Esophagus muscularis mucosa (tissue), 4 donors: ENCODE results near the gene KRT23. TPM values are rescaled to one million over a fixed set of nuclear protein-coding genes. Genes with fewer than 3 reads are reported as not detected.

Source experiments
- DNase-seq: peaks from one replicate; pipeline ENCODE4 v3.0.0-alpha.2; 2017; ENCODE audit errors: extremely low spot score
- H3K27ac ChIP-seq, 4 donors: fragments of 200-600 bp; sonication (generic); replicated peaks in 1 of 4; 1 replicate in 3 of 4; 2 replicates in 1 of 4; pipeline ENCODE4 v1.5.1; 2016 to 2019; ENCODE audit warnings: mild to moderate bottlenecking in 1 of 4
- H3K27me3 ChIP-seq, 4 donors: fragments of 200-600 bp; sonication (generic); one replicate each; pipeline versions ENCODE4 v1.5.1 to v1.6.0; 2016 to 2019
- H3K36me3 ChIP-seq, 4 donors: fragments of 200-600 bp; sonication (generic); one replicate each; pipeline ENCODE4 v1.5.1; 2016 to 2019
- H3K4me1 ChIP-seq, 4 donors: fragments of 200-600 bp; sonication (generic); one replicate each; pipeline ENCODE4 v1.5.1; 2016 to 2019
- H3K4me3 ChIP-seq, 4 donors: fragments of 200-600 bp; sonication (generic); 1 replicate in 2 of 4; 2 replicates in 2 of 4; pipeline ENCODE4 v1.5.1; 2016 to 2019; ENCODE audit warnings: mild to moderate bottlenecking in 4 of 4, moderate library complexity in 1 of 4
- H3K9me3 ChIP-seq, 4 donors: fragments of 200-600 bp; sonication (generic); 1 replicate in 3 of 4; 2 replicates in 1 of 4; pipeline ENCODE4 v1.5.1; 2016 to 2019
- EP300 ChIP-seq: sonication (generic); formaldehyde crosslinking; IDR thresholded peaks from one replicate; pipeline ENCODE4 v1.6.1; 2017; ENCODE audit warnings: antibody characterized with exemption
- POLR2A ChIP-seq: fragments of 450-650 bp; IDR thresholded peaks from one replicate; pipeline ENCODE4 v1.6.1; 2017; ENCODE audit warnings: antibody characterized with exemption, moderate library complexity, mild to moderate bottlenecking, low read depth
- POLR2AphosphoS5 ChIP-seq, 2 donors: sonication (generic); formaldehyde crosslinking; IDR thresholded peaks; one replicate each; pipeline ENCODE4 v1.6.1; 2017; ENCODE audit warnings: antibody characterized with exemption in 2 of 2
- WGBS: methylation state at CpG from one replicate; pipeline ENCODE4 v1.1.5; 2018; 5-methylcytosine and 5-hydroxymethylcytosine counted together
- intact Hi-C: fragments of 100-400 bp; cut with DNase I; formaldehyde crosslinking; loops from one replicate; pipeline ENCODE4 v1.15.1; 2023
- total RNA-seq, 4 donors: library from RNA; depleted of rRNA; stranded (reverse); fragments of >200 nt; gene quantifications; one replicate each; pipeline versions ENCODE4 v1.1.0 to v1.2.1, GENCODE V29; 2016
- TF ChIP-seq, protein P1 (sequence below), 3 experiments: fragments of 200-600 bp in 2 of 3; fragments of 450-650 bp in 1 of 3; sonication (generic) in 2 of 3; IDR thresholded peaks; one replicate each; pipeline ENCODE4 v1.5.1; 2017 to 2019; ENCODE audit warnings: antibody characterized with exemption in 3 of 3, mild to moderate bottlenecking in 2 of 3, moderate library complexity in 1 of 3

The KRT23 gene
- total RNA-seq, 4 donors from 2014 or later: 0.50 TPM; not detected in 3

DNA sequence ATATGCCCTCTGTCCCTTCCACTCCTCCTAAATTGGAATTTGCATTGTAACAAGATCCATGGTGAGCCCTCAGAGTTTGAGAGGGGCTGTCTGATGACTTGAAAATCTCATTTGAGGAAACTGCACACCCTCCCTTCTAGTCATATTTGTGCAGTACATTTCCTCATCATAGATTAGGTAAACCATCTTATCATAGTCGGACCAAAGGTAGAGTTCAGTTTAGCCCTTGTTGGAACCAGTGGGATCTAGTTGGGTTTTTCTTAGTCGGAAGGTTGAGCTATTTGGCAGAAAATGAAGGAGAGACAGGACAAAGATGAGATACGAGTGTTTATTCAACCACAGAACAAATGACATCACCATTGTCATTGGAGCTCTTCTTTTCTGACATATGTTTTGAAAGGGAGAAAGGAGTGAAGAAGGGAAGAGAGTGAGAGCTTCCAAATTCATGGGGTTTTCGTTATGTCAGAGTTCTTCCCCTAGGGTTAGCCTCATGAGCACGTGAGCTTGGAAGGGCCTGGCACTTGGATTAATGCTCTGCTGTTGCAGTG, 36.6 kb downstream of the KRT23 start:
- Histone ChIP-seq H3K36me3 (no peaks in the 10 kb centered on the region), H3K27me3 (peaks cover 0 to 20% (median 0%) of the 10 kb centered on the region in 4 donors), H3K9me3 (no peaks in the 10 kb centered on the region), H3K4me3 (no peak overlapping the region), H3K27ac (no peak overlapping the region), H3K4me1 (no peaks in the 10 kb centered on the region)
- intact Hi-C loops: loop anchor here (10.0 kb wide), 1 partner anchor 96 kb away; no protein-coding TSS in a partner anchor
- TF ChIP-seq POLR2AphosphoS5 (IDR thresholded peaks at IDR 0.05): no peak
- TF ChIP-seq POLR2A: no peak
- TF ChIP-seq, protein P1, sequence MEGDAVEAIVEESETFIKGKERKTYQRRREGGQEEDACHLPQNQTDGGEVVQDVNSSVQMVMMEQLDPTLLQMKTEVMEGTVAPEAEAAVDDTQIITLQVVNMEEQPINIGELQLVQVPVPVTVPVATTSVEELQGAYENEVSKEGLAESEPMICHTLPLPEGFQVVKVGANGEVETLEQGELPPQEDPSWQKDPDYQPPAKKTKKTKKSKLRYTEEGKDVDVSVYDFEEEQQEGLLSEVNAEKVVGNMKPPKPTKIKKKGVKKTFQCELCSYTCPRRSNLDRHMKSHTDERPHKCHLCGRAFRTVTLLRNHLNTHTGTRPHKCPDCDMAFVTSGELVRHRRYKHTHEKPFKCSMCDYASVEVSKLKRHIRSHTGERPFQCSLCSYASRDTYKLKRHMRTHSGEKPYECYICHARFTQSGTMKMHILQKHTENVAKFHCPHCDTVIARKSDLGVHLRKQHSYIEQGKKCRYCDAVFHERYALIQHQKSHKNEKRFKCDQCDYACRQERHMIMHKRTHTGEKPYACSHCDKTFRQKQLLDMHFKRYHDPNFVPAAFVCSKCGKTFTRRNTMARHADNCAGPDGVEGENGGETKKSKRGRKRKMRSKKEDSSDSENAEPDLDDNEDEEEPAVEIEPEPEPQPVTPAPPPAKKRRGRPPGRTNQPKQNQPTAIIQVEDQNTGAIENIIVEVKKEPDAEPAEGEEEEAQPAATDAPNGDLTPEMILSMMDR (IDR thresholded peaks at IDR 0.05): no peak
- TF ChIP-seq EP300: no peak
- no peak for DNase-seq
- 70% methylated on average over 5 of the region's 5 CpGs for WGBS

DNA sequence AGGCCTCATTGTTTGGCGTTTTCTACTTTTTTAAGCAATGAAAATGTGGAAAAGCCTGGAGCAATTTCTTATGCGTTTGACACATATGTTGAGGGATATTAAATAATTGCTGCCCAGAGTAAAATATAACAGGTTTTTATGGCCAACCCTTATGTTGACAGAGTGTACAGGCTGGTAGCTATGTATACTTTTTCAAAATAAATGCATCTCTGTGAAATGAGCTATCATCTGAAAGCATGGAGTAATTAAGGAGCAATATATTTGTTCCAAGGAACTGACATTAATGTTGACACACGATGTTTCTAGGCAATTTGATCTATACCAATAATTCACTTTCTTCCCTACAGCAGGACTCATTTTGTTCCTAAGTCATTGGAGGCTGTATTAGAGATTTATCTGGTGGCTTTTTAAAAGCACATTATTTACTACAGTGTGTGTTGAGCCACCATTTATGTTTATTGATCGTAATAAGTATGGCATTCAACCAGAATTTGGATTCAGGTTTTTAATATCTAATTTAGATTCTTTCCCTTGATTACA, 40.5 kb downstream of the KRT23 start:
- H3K36me3 ChIP-seq: no peaks in the 10 kb centered on the region
- H3K9me3 ChIP-seq: no peaks in the 10 kb centered on the region
- TF ChIP-seq POLR2A (no peak), EP300 (no peak), POLR2AphosphoS5 (IDR thresholded peaks at IDR 0.05) (no peak)
- TF ChIP-seq, protein P1 (IDR thresholded peaks at IDR 0.05): no peak
- no peak overlapping the region for H3K27ac ChIP-seq
- WGBS: 82% methylated on average over 4 of the region's 4 CpGs
- peaks cover 0 to 18% (median 0%) of the 10 kb centered on the region in 4 donors for H3K27me3 ChIP-seq
- no peak overlapping the region for H3K4me3 ChIP-seq
- intact Hi-C loops: no loop called here
- no peaks in the 10 kb centered on the region for H3K4me1 ChIP-seq
- DNase-seq: no peak

DNA sequence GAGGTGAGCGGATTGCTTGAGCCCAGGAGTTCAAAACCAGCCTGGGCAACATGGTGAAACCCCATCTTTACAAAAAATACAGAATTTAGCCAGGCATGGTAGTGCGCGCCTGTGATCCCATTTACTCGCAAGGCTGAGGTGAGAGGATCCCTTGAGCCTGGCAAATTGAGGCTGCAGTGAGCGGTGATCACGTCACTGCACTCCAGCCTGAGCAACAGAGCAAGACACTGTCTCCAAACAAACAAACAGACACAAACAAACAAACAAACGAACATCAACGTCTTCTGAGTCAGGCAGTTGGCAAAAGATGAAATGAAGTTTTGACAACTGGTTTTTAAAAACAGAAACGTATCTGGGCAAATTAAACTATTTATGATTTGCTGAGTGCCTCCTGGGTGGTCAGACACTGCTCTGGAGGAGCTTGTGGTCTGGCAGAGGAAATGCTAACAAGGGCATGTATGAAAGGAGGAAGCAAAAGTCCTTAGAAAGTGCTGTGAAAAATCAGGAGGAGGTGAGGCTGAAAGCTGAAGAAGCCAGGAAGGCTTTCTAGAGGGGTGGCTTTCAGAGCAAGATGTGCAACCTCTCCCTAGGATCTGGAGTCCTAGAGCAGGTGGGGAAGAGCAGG, 42.2 kb downstream of the KRT23 start:
- Histone ChIP-seq H3K36me3 (no peaks in the 10 kb centered on the region), H3K4me3 (no peak overlapping the region), H3K9me3 (no peaks in the 10 kb centered on the region), H3K27ac (no peak overlapping the region), H3K27me3 (peaks cover 0 to 7% (median 0%) of the 10 kb centered on the region in 4 donors), H3K4me1 (no peaks in the 10 kb centered on the region)
- no peak for DNase-seq
- 67% methylated on average over 9 of the region's 9 CpGs for WGBS
- TF ChIP-seq, protein P1 (IDR thresholded peaks at IDR 0.05): no peak
- TF ChIP-seq POLR2AphosphoS5 (IDR thresholded peaks at IDR 0.05): no peak
- TF ChIP-seq EP300: no peak
- TF ChIP-seq POLR2A: no peak
- intact Hi-C loops: no loop called here

DNA sequence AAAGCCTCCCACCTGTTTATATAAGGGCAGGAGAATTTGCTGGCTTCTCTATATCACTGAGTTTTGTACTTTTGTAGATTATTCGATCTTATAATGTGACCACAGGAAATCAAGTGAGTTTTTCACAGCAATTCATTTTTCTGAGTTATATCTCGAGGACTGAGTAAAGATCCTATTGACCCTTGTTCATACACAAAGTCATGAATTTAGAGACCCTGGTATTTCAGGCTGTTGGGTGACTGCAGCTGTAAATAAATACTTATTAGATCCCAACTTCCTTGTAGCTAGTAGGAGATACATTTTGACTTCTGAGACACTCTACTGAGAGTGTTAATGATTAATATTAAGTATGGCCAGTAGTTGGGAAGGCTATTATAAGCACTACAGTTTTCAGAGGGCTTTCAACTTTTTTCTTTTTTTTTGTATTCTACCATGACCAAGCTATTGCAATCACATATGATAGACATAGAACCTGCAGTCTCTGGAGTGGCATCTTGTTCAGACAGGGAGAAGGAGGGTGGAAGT, 49.2 kb downstream of the KRT23 start:
- WGBS: 75% methylated on average over 2 of the region's 2 CpGs
- Histone ChIP-seq H3K9me3 (no peaks in the 10 kb centered on the region), H3K27me3 (peaks cover 0 to 28% (median 3%) of the 10 kb centered on the region in 4 donors)

More for the DNA sequence above, 49.2 kb downstream of the KRT23 start:
- no peak for DNase-seq
- intact Hi-C loops: no loop called here
- TF ChIP-seq, protein P1 (IDR thresholded peaks at IDR 0.05): no peak
- TF ChIP-seq EP300 (no peak), POLR2AphosphoS5 (IDR thresholded peaks at IDR 0.05) (no peak), POLR2A (no peak)
- Histone ChIP-seq H3K4me1 (no peaks in the 10 kb centered on the region), H3K27ac (no peak overlapping the region), H3K4me3 (no peak overlapping the region), H3K36me3 (no peaks in the 10 kb centered on the region)
